Right cardiac atrium (tissue), 5 donors: ENCODE results near the gene SYT12. TPM values are rescaled to one million over a fixed set of nuclear protein-coding genes. Genes with fewer than 3 reads are reported as not detected.
A peak's percentile ranks its signal among the peaks of the same experiment; 100 is the strongest.

Source experiments
- ATAC-seq, 2 donors: fragments of 200-7000 bp; cut with Tn5 transposase; one replicate each; pipeline versions ENCODE4 v1.8.0 to v1.9.1; 2020; ENCODE audit warnings: moderate library complexity in 2 of 2, mild to moderate bottlenecking in 1 of 2
- DNase-seq, 3 donors: peaks; one replicate each; pipeline ENCODE4 v3.0.0-alpha.2; 2020
- H3K27ac ChIP-seq: one replicate; pipeline ENCODE4 v1.5.1; 2013; ENCODE audit warnings: mild to moderate bottlenecking, low read length, control low read depth, moderate library complexity
- H3K27me3 ChIP-seq: one replicate; pipeline ENCODE4 v1.6.1; 2013; ENCODE audit not compliant: control insufficient read depth, insufficient read depth
- H3K4me1 ChIP-seq: one replicate; pipeline ENCODE4 v1.6.1; 2013; ENCODE audit warnings: low read length; ENCODE audit not compliant: control insufficient read depth, insufficient read depth
- H3K4me3 ChIP-seq: one replicate; pipeline ENCODE4 v1.5.1; 2013; ENCODE audit warnings: low read length, control low read depth
- H3K9me3 ChIP-seq: one replicate; pipeline ENCODE4 v1.6.1; 2013; ENCODE audit warnings: low read length; ENCODE audit not compliant: control insufficient read depth
- WGBS: extraction: QIAGEN DNeasy Blood & Tissue Kit; methylation state at CpG from one replicate; pipeline ENCODE4 v1.1.7; 2013; 5-methylcytosine and 5-hydroxymethylcytosine counted together
- intact Hi-C, 4 donors: fragments of 100-400 bp; cut with DNase I; formaldehyde crosslinking; loops; one replicate each; pipeline versions ENCODE4 v1.11.0 to v1.14.0; 2022 to 2023
- polyA plus RNA-seq: library from polyadenylated mRNA; stranded (reverse); fragments of 200-250 nt; gene quantifications from one replicate; pipeline ENCODE4 v1.2.3, GENCODE V29; 2013
- total RNA-seq, 4 donors: library from RNA; stranded (reverse); fragmentation: NEBNext Ultra II Directional; extraction: Animal tissue kit (Norgen Biotek cat#: 25700); gene quantifications; one replicate each; pipeline ENCODE4 v1.2.1, GENCODE V29; 2021
- donor health status: healthy with polysubstance abuse.
- donor health status: DM: no; HTN: yes; CAD: no.
- donor health status: DM: no; HTN: no; CAD: no.
- donor health status: DM: no; HTN: yes; CAD: no; lungs with severe emphysema.
- donor health status: DM: yes; HTN: yes; CAD: no.

SYT12 gene
- total and polyA plus RNA-seq, 5 donors = 0.11 to 1.4 (median 0.18) TPM

DNA sequence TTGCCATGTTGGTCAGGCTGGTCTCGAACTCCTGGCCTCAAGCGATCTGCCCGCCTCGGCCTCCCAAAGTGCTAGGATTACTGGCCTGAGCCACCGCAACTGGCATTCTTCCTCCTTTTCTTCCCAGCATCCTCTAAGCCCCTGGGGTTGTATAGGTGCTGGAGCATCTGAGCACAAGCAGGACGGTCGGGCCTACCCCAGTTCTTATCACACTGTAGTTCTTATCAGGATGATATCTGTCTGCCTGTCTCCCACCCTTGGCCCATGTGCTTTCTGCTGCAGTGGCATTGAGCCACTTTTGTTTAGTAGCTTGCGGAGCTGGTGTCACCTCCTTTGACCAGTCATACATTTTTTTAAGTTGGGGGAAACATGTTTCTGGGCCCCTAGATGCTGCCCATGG is 35.6 kb downstream of the SYT12 start:
- 77% methylated on average over 8 of the region's 8 CpGs for WGBS
- no peak for DNase-seq
- Histone ChIP-seq H3K27me3 (no peaks in the 10 kb centered on the region), H3K4me3 (no peak overlapping the region), H3K27ac (no peak overlapping the region), H3K4me1 (no peaks in the 10 kb centered on the region), H3K9me3 (no peaks in the 10 kb centered on the region)
- ATAC-seq = no peak
- intact Hi-C loops = no loop called here

DNA sequence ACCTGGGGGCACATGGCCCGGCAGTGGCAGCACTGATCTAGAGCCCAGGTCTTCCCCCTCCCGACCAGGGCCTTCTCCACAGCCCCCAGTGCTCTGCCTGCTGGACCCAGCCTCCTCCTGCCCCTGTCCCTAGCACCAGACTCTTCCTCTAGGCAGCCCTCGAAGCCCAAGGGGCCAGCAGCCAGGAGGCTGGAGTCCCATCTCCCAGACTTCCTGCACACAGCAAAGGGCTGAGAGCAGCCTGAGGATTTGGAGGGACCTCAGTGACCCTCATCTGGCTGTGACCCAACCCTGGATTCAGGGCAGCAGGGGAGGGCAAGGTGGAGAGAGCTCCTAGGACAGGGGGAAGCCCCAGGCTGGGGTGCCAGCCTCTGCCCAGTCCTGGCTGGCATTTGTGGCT is 36.7 kb downstream of the SYT12 start:
- intact Hi-C loops = no loop called here
- no peak overlapping the region for H3K4me3 ChIP-seq
- H3K27me3 ChIP-seq = no peaks in the 10 kb centered on the region
- H3K9me3 ChIP-seq = no peaks in the 10 kb centered on the region
- 74% methylated on average over 3 of the region's 3 CpGs for WGBS
- ATAC-seq (no peak), DNase-seq (peak in 1 of 3 donors; percentile 35)
- H3K27ac ChIP-seq = no peak overlapping the region
- H3K4me1 ChIP-seq = no peaks in the 10 kb centered on the region

DNA sequence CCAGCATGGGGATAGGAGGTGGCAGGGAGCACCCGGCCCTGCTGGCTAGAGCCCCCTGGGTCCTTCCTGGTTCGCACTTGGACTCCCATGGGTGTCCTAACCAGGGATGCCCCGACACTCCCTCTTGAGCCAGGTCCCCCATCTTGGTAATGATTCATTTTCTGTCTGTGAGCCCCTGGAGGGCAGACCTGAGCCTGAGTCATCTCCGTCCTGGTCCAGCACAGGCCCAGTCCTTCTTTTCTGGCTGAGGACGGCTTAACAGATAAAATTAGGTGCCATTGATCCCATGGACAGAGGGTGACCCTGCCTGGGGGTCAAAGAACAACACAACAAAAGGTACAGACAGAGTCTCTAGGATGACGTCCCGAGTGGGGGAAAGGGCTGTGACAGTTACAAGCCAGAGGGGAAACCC is 37.2 kb downstream of the SYT12 start:
- Histone ChIP-seq H3K4me3 (no peak overlapping the region), H3K27me3 (no peaks in the 10 kb centered on the region), H3K9me3 (no peaks in the 10 kb centered on the region), H3K4me1 (no peaks in the 10 kb centered on the region), H3K27ac (no peak overlapping the region)
- DNase-seq = no peak
- intact Hi-C loops = no loop called here
- WGBS = 79% methylated on average over 7 of the region's 7 CpGs
- no peak for ATAC-seq

DNA sequence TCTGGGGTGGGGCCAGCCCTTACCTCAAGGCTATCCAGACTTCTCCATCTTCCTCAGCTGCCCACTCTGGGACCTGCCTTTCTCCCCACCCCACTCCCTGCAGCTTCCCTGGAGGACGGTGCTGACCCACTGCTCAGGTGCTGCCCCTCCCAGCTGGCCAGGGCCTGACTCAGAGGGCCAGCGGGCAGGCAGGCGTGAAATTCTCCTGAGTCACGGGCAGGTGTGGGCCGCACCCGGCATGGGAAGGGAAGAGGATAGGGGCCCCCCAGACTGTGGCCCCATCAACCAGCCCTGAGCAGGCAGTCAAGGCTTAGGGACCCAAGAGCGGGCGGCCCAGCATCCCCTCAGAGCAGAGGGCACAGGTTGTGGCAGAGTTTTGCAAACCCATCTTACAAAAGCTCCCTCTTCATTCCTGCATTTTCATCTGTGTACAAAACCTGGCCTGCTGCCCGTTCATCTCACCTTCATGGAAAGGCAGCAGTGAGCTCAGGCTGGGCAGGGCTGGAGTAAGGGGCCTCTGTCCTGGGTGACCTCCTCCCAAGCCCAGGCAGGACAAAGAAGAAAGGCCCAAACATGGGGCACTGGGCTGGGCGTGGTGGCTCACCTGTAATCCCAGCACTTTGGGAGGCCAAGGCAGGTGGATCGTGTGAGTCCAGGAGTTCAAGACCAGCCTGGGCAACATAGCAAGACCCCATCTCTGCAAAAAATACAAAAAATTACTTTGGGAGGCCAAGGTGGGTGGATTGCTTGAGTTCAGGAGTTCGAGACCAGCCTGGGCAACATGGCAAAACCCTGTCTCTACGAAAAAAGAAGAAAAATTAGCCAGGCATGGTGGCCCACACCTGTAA is 39.8 kb downstream of the SYT12 start:
- Histone ChIP-seq H3K4me3 (no peak overlapping the region), H3K27me3 (no peaks in the 10 kb centered on the region), H3K4me1 (no peaks in the 10 kb centered on the region), H3K9me3 (no peaks in the 10 kb centered on the region), H3K27ac (no peak overlapping the region)
- 87% methylated on average over 13 of the region's 13 CpGs for WGBS
- DNase-seq = no peak
- no peak for ATAC-seq
- intact Hi-C loops = no loop called here

DNA sequence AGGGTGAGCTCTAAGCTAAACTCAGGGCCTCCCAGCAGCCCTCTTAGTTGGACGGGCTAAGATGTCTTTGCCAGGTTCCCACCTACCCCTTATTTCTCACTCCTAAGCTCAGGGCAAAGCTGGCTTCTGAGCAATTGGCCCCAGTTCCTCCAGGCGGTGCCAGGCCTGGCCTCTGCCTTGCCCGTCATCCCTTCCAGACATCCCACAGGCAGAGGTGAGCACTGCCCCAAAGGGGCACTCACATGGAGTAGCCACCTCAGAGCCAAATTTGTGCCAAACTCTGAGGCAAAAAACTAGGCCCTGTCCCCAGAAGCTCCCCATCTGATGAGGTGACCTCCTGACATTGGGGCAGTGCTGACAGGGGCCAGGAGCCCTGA is 43.4 kb downstream of the SYT12 start:
- Histone ChIP-seq H3K9me3 (no peaks in the 10 kb centered on the region), H3K27me3 (no peaks in the 10 kb centered on the region), H3K4me3 (no peak overlapping the region), H3K4me1 (no peaks in the 10 kb centered on the region), H3K27ac (no peak overlapping the region)
- DNase-seq = no peak
- intact Hi-C loops = no loop called here
- 70% methylated on average over 3 of the region's 3 CpGs for WGBS
- ATAC-seq = peak in 1 of 2 donors; percentile 25

DNA sequence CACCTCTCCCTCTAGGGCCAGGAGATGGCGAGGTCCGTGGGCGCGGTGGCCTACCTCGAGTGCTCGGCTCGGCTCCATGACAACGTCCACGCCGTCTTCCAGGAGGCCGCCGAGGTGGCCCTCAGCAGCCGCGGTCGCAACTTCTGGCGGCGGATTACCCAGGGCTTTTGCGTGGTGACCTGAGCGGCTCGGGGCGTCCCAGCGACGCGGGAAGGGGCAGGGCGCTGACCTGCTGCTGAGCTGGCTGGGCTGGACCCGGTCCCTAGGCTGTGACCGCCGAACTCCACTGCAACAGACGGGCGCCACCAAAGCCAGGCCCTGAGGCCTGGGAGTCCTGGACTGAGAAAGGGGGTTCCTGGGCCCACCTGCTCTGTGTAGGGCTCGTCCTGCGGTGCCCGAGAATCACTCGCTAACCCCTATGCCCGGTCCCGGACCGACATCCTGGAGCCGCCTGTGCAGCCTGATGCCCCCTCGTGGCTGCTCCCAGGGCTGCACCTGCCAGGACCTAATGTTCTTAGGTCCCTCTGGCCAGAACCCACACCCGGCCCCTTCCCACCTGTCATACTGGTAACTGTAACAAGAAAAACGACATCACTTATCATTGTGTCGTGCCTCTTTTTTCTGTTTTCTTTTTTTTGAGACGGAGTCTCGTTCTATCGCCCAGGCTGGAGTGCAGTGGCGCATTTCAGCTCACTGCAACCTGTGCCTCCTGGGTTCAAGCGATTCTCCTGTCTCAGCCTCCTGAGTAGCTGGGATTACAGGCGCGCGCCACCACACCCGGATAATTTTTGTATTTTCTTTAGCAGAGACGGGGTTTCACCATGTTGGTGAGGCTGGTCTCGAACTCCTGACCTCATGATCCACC is 48.7 kb downstream of the SYT12 start:
- intact Hi-C loops = no loop called here
- no peak overlapping the region for H3K27ac ChIP-seq
- no peaks in the 10 kb centered on the region for H3K9me3 ChIP-seq

DNA sequence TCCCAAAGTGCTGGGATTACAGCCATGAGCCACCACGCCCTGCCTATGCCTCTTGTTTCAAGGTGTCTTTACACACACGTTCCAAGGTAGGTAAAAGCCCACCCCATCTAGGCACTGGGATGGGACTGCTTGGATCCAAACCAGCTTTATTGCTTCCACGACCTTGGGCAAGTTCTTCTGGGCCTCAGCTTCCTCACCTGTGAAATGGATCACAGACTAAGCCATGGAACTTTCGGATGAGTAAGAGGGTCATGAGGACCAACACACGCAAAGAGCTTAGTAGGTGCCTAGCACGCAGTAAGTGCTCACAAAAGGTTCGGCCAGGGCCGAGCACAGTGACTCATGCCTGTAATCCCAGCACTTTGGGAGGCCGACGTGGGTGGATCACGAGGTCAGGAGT is 49.4 kb downstream of the SYT12 start:
- DNase-seq (no peak), ATAC-seq (no peak)
- Histone ChIP-seq H3K27me3 (no peaks in the 10 kb centered on the region), H3K9me3 (no peaks in the 10 kb centered on the region), H3K27ac (no peak overlapping the region), H3K4me3 (no peak overlapping the region), H3K4me1 (no peaks in the 10 kb centered on the region)
- 87% methylated on average over 11 of the region's 11 CpGs for WGBS
- intact Hi-C loops = no loop called here

More for the DNA sequence above, 48.7 kb downstream of the SYT12 start:
- Histone ChIP-seq H3K4me1 (no peaks in the 10 kb centered on the region), H3K4me3 (peak overlapping the region; percentile 7), H3K27me3 (no peaks in the 10 kb centered on the region)
- ATAC-seq = peak; percentile 86 to 87
- DNase-seq = peak; percentile 79 to 93 (median 91)
- WGBS = 46% methylated on average over 53 of the region's 53 CpGs

DNA sequence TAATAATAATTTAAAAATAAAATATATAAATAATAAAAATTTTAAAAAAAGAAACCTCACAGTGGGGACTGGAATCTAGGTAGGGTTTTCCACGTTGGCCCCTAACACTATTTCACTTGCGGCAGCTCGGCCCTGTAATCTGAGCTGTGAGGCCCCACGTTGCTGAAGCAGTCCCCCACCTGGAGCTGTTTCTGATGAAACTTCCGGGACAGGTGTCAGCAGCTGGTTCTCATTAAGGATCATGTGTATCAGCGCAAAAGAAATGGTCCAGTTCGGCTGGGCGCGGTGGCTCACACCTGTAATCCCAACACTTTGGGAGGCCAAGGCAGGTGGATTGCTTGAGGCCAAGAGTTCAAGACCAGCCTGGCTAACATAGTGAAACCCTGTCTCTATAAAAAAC is 51.0 kb downstream of the SYT12 start:
- ATAC-seq (no peak), DNase-seq (no peak)
- no peaks in the 10 kb centered on the region for H3K27me3 ChIP-seq
- H3K4me1 ChIP-seq = no peaks in the 10 kb centered on the region
- no peaks in the 10 kb centered on the region for H3K9me3 ChIP-seq
- intact Hi-C loops = no loop called here
- no peak overlapping the region for H3K4me3 ChIP-seq
- WGBS = 82% methylated on average over 9 of the region's 9 CpGs
- H3K27ac ChIP-seq = no peak overlapping the region

DNA sequence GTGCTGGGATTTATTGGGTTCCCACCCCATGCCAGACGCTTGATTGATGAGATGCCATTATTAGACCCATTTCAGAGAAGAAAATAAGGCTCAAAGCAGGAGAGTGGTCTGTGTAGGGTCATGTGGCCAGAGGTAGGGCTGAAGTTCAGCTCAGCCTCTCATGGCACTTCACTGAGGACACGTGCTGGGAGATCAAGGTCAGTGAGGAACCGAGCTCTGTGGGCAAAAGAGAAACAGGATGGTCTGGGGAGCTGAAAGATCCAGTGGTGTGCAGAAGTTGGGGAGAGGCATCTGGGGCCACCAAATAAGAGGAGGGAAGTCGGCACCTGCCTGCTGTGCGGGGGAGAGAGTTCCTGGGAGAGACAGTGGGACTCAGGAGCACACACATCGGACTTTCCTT is 53.3 kb downstream of the SYT12 start:
- intact Hi-C loops = no loop called here
- Histone ChIP-seq H3K9me3 (no peaks in the 10 kb centered on the region), H3K27ac (no peak overlapping the region), H3K4me3 (no peak overlapping the region), H3K27me3 (no peaks in the 10 kb centered on the region), H3K4me1 (no peaks in the 10 kb centered on the region)
- ATAC-seq (no peak), DNase-seq (no peak)
- 75% methylated on average over 6 of the region's 6 CpGs for whole genome bisulfite sequencing

DNA sequence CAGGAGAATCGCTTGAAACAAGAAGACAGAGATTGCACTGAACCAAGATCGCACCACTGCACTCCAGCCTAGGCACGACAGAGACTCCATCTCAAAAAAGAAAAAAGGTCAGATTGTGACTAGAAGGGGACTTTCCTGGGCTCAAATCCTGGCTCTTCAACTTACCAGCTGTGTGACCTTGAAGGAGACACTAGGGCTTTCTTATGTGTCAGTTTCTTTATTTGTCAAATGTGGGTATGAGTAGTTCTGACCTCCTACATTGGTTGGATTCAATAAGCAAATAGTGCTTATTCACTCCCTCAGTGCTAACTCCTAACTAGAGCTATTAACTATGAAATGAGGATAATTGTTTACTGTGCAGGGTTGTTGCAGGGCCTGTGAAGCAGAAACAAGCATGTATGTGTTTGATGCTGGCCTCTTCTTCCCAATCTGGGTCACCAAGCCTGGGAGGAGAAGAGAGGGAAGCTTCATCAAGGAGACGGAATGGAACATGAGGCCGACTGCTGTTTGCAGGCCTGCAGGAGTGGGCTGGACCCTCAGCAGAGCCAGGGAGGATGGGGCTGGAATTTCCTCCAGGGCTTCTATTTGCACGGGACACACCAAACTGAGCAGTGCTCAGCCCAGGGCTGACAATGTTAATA is 56.3 kb downstream of the SYT12 start:
- Histone ChIP-seq H3K27ac (no peak overlapping the region), H3K27me3 (no peaks in the 10 kb centered on the region), H3K4me1 (peaks cover 5% of the 10 kb centered on the region), H3K4me3 (no peak overlapping the region), H3K9me3 (no peaks in the 10 kb centered on the region)
- WGBS = 77% methylated on average over 6 of the region's 6 CpGs
- intact Hi-C loops = no loop called here
- DNase-seq (no peak), ATAC-seq (no peak)
